BLaER1 treated with 17β-estradiol and CSF1 and Interleukin-3, amounts not matched to agents 10 nM and 100 nM (cell line): ENCODE data around the gene HMGN4.
A peak's percentile ranks its signal among the peaks of the same experiment; 100 is the strongest.

Experiments
- H3K27ac ChIP-seq, 11 experiments: shearing (Covaris generic); formaldehyde crosslinking; 2 replicates each; pipeline ENCODE4 v1.8.1; 2022
- H3K27me3 ChIP-seq, 11 experiments: shearing (Covaris generic); formaldehyde crosslinking; 2 replicates each; pipeline ENCODE4 v1.8.1; 2022
- H3K36me3 ChIP-seq, 11 experiments: shearing (Covaris generic); formaldehyde crosslinking; 2 replicates each; pipeline ENCODE4 v1.8.1; 2022
- H3K4me1 ChIP-seq, 10 experiments: shearing (Covaris generic); formaldehyde crosslinking; 2 replicates each; pipeline ENCODE4 v1.8.1; 2022
- H3K4me2 ChIP-seq, 11 experiments: shearing (Covaris generic); formaldehyde crosslinking; 2 replicates each; pipeline ENCODE4 v1.8.1; 2022
- H3K4me3 ChIP-seq, 10 experiments: shearing (Covaris generic); formaldehyde crosslinking; 2 replicates each; pipeline ENCODE4 v1.8.1; 2022
- H3K9ac ChIP-seq, 11 experiments: shearing (Covaris generic); formaldehyde crosslinking; 2 replicates each; pipeline ENCODE4 v1.8.1; 2022
- H3K9me3 ChIP-seq, 11 experiments: shearing (Covaris generic); formaldehyde crosslinking; replicated peaks in 1 of 11; 2 replicates each; pipeline ENCODE4 v1.8.1; 2022
- H4K20me1 ChIP-seq, 11 experiments: shearing (Covaris generic); formaldehyde crosslinking; 2 replicates each; pipeline ENCODE4 v1.8.1; 2022
- Cebpa-rat ChIP-seq, 11 experiments: shearing (Covaris generic); IDR thresholded peaks; 2 replicates each; pipeline ENCODE4 v1.8.1; 2022

HMGN4 gene

DNA sequence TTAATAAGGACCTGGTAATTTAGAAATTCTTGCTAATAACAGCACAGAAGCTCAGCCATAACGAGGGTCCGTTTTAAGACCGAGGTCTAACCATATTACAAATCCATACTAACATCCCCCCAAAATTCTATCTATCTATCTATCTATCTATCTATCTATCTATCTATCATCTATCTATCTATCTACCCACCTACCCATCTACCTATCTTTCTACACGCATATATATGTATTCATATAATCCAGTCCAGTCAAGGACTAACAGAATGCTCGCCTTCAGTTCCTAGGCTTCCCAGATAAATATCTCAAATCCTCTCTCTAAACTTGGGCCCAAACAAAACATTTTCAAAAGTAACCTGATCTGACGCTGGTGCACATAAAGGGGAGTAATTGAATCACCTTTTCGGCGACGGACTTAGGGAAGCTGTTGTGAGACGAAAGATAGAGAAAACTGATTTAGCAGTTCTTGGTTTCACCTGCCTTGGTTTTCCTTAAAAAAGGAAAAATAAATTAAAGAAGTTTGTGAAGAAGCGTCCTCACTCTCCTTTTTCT is 14.5 kb downstream of the HMGN4 start:
- Histone ChIP-seq H4K20me1 (no peaks in the 10 kb centered on the region), H3K27ac (peak overlapping the region in 3 of 11 experiments; percentile 20 to 77 (median 27); a peak in 4 of 22 replicates)

DNA sequence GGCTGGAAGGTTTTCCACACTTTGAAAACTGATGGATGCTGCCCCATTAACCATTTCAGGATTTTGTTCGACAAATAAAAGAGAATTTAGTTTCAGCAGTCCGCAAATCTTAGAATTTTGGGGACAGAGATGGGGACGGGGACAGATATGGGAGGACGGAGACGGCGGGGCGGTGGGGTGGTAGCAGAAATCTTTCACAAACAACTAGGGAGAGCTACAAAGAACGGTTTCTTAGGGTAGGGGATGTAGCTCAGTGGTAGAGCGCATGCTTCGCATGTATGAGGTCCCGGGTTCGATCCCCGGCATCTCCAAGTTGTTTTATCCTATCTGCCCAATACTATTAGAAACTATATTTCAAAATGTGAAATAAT is 15.1 kb downstream of the HMGN4 start:
- TF ChIP-seq Cebpa-rat (IDR thresholded peaks at IDR 0.05): no peak
- peak overlapping the region in 10 of 11 experiments; percentile 39 to 77 (median 69); a peak in 18 of 22 replicates for H3K27ac ChIP-seq
- no peaks in the 10 kb centered on the region for H4K20me1 ChIP-seq
- H3K4me2 ChIP-seq: peak overlapping the region; percentile 79 to 93 (median 86)
- peak overlapping the region; percentile 59 to 80 (median 73) for H3K9ac ChIP-seq
- peak overlapping the region; percentile 58 to 78 (median 70) for H3K4me3 ChIP-seq
- H3K36me3 ChIP-seq: no peaks in the 10 kb centered on the region
- H3K9me3 ChIP-seq: peaks cover 0 to 14% (median 8%) of the 10 kb centered on the region in 11 experiments; a peak in 10 of 22 replicates
- H3K4me1 ChIP-seq: peaks cover 0 to 31% (median 25%) of the 10 kb centered on the region in 10 experiments; a peak in 17 of 20 replicates
- H3K27me3 ChIP-seq: 0 out of 22 replicates have a peak, but pooled peaks cover 0 to 4% (median 0%) of the 10 kb centered on the region in 11 experiments

More for the DNA sequence above, 14.5 kb downstream of the HMGN4 start:
- 0 out of 22 replicates have a peak, but pooled peaks cover 0 to 4% (median 0%) of the 10 kb centered on the region in 11 experiments for H3K27me3 ChIP-seq
- peaks cover 0 to 2% (median 0%) of the 10 kb centered on the region in 11 experiments; a peak in 1 of 22 replicates for H3K36me3 ChIP-seq
- peaks cover 0 to 31% (median 25%) of the 10 kb centered on the region in 10 experiments; a peak in 17 of 20 replicates for H3K4me1 ChIP-seq
- H3K9ac ChIP-seq: peak overlapping the region; percentile 59 to 80 (median 73)
- H3K4me2 ChIP-seq: peak overlapping the region; percentile 79 to 93 (median 86)
- H3K4me3 ChIP-seq: peak overlapping the region; percentile 58 to 78 (median 70)
- no peak for TF ChIP-seq Cebpa-rat (IDR thresholded peaks at IDR 0.05)
- peaks cover 0 to 14% (median 8%) of the 10 kb centered on the region in 11 experiments; a peak in 10 of 22 replicates for H3K9me3 ChIP-seq

DNA sequence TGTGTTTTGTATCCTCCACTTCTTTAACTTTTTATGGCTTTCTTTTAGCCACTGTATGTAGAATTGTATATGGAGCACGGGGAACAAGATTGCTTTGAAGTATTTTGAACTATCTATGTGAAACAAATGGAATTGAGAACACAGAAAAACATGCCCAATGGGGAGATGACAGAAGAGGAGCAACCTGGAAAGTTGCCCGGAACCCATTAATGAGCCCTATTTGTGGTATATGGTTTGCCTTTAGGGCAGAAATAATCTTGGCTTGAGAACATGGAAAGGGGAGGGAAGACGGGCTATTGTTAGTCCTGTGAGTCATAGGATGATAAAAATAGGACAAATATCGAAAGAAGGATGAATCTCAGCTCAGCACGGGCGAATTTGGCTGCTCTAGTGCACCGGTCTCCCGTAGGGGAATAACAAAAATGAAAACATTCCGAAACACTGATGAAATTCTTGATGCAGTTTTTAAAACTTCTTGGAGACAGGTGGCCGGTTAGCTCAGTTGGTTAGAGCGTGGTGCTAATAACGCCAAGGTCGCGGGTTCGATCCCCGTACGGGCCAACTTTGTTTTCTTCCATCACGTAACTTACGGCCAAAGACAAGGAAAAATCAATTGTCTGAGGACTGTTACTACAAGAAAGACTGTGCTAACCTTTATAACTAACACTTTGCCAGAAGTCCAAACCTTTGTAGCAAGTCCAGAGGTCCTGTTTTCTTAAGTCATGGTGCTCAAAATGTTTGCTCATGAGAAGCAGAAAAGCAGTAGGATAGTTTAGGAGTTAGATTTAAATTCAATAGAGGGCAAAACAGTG is 15.7 kb downstream of the HMGN4 start:
- H3K27ac ChIP-seq: peak overlapping the region in 10 of 11 experiments; percentile 39 to 77 (median 69); a peak in 20 of 22 replicates
- peaks cover 0 to 31% (median 25%) of the 10 kb centered on the region in 10 experiments; a peak in 17 of 20 replicates for H3K4me1 ChIP-seq
- peak overlapping the region; percentile 79 to 93 (median 86) for H3K4me2 ChIP-seq
- H3K9ac ChIP-seq: peak overlapping the region; percentile 59 to 80 (median 73)
- peak overlapping the region; percentile 58 to 78 (median 70) for H3K4me3 ChIP-seq
- H3K9me3 ChIP-seq: peaks cover 0 to 14% (median 8%) of the 10 kb centered on the region in 11 experiments; a peak in 10 of 22 replicates
- TF ChIP-seq Cebpa-rat (IDR thresholded peaks at IDR 0.05): no peak
- H4K20me1 ChIP-seq: no peaks in the 10 kb centered on the region
- H3K27me3 ChIP-seq: 0 out of 22 replicates have a peak, but pooled peaks cover 0 to 4% (median 0%) of the 10 kb centered on the region in 11 experiments
- no peaks in the 10 kb centered on the region for H3K36me3 ChIP-seq

DNA sequence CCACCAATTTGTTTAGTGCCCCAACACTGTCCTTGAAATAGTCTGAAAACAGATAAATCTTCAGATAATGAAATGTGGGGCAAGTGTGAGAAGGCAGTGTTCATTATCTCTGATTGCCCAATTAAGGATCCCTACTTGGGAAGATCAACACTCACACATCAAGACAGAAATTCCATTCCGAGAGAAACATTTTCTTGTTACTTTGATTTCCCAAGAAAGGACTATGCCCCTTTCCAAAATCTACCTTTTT is 16.2 kb downstream of the HMGN4 start:
- Histone ChIP-seq H3K4me1 (peaks cover 0 to 31% (median 25%) of the 10 kb centered on the region in 10 experiments; a peak in 17 of 20 replicates), H3K27me3 (0 out of 22 replicates have a peak, but pooled peaks cover 0 to 4% (median 0%) of the 10 kb centered on the region in 11 experiments), H3K27ac (peak overlapping the region in 10 of 11 experiments; percentile 0 to 73 (median 64); a peak in 17 of 22 replicates), H3K4me2 (peak overlapping the region; percentile 79 to 93 (median 86)), H4K20me1 (no peaks in the 10 kb centered on the region), H3K9me3 (peaks cover 0 to 14% (median 8%) of the 10 kb centered on the region in 11 experiments; a peak in 10 of 22 replicates), H3K4me3 (peak overlapping the region; percentile 58 to 78 (median 70)), H3K9ac (peak overlapping the region; percentile 59 to 80 (median 73); a peak in 20 of 22 replicates), H3K36me3 (no peaks in the 10 kb centered on the region)
- no peak for TF ChIP-seq Cebpa-rat (IDR thresholded peaks at IDR 0.05)

DNA sequence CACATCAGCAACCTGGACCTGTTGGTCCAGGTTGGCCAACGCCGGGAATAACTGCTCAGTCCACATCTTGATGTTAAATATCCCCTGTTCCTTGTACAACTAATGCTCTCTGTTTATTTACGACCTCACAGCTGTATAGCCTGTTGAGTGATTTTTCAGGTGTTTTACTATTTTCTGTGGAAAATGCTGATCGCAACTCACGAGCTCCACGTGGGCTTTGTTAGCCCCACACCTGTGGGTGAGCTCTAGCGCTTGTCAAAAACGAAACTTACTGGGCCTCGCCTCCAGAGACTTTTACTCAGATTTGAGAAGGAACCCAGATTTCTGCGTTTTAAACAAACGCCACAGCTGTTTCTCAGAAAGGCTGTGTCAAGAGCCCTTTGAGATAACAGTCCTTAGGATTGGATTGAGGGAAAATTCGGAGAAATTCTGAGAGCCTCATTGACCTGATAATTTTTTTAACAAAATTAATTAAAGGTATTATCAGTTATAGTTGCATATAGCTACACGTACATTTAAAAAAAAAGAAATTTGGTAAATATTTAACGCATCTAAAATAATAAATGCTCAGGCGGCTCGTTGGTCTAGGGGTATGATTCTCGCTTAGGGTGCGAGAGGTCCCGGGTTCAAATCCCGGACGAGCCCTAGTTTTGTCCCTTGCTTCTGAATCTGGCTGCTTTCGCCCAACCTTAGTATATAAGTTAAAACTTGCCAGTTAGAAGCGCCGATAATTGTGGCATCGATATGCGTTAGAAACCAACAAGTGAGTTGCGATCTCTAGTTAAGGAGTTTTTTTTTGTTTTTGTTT is 16.7 kb downstream of the HMGN4 start:
- Histone ChIP-seq H3K27ac (peak overlapping the region in 10 of 11 experiments; percentile 0 to 73 (median 64); a peak in 16 of 22 replicates), H3K9ac (peak overlapping the region; percentile 59 to 80 (median 73); a peak in 20 of 22 replicates), H3K4me1 (peaks cover 0 to 31% (median 24%) of the 10 kb centered on the region in 10 experiments; a peak in 17 of 20 replicates), H3K36me3 (no peaks in the 10 kb centered on the region), H4K20me1 (no peaks in the 10 kb centered on the region), H3K9me3 (peaks cover 0 to 14% (median 8%) of the 10 kb centered on the region in 11 experiments; a peak in 10 of 22 replicates), H3K4me2 (peak overlapping the region; percentile 79 to 93 (median 86)), H3K27me3 (0 out of 22 replicates have a peak, but pooled peaks cover 0 to 4% (median 0%) of the 10 kb centered on the region in 11 experiments), H3K4me3 (peak overlapping the region; percentile 58 to 78 (median 70))
- no peak for TF ChIP-seq Cebpa-rat (IDR thresholded peaks at IDR 0.05)

DNA sequence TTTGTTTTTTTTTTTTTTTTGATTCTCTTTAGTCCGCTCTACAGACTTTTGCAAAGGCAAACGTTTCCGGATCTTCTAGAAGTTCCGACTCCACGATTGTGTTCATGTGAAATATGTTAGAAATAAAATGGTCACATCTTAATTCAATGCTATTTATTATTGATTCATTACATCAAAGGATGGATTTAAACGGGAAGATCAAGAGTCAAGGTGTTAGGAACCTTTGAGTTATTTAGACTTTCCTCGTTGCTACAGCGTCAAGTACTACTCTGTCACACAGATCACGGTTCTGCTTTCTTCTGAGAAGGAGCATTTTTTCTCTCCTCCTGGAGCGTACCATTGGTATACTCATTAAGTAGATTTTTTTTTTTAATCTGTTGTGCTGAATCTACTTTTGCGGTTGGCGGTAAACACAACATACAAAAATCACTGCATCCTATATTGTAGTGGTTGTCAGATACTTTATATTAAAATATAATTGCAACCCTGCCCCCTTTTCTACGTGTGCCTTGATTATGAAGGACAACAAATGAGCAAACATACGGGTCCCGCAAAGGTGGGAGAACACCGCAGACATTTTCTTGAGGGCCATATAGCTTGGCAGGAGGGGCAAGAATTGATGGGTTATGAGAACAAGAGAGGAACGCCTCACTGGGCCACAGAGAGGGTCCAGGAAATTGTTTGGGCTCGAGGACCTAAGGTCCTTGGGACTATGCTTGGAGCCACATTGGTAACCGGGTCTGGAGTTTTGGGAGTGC is 17.5 kb downstream of the HMGN4 start:
- Histone ChIP-seq H3K9ac (peak overlapping the region in 3 of 11 experiments; percentile 74 to 76 (median 76); a peak in 2 of 22 replicates), H3K9me3 (peaks cover 0 to 14% (median 8%) of the 10 kb centered on the region in 11 experiments; a peak in 10 of 22 replicates), H3K4me3 (peak overlapping the region in 9 of 10 experiments; percentile 61 to 78 (median 71); a peak in 13 of 20 replicates), H3K27ac (no peak overlapping the region), H3K36me3 (no peaks in the 10 kb centered on the region), H3K4me1 (peaks cover 0 to 28% (median 19%) of the 10 kb centered on the region in 10 experiments; a peak in 16 of 20 replicates), H4K20me1 (no peaks in the 10 kb centered on the region), H3K27me3 (no peaks in the 10 kb centered on the region), H3K4me2 (peak overlapping the region; percentile 79 to 93 (median 86); a peak in 20 of 22 replicates)
- TF ChIP-seq Cebpa-rat (IDR thresholded peaks at IDR 0.05): no peak

DNA sequence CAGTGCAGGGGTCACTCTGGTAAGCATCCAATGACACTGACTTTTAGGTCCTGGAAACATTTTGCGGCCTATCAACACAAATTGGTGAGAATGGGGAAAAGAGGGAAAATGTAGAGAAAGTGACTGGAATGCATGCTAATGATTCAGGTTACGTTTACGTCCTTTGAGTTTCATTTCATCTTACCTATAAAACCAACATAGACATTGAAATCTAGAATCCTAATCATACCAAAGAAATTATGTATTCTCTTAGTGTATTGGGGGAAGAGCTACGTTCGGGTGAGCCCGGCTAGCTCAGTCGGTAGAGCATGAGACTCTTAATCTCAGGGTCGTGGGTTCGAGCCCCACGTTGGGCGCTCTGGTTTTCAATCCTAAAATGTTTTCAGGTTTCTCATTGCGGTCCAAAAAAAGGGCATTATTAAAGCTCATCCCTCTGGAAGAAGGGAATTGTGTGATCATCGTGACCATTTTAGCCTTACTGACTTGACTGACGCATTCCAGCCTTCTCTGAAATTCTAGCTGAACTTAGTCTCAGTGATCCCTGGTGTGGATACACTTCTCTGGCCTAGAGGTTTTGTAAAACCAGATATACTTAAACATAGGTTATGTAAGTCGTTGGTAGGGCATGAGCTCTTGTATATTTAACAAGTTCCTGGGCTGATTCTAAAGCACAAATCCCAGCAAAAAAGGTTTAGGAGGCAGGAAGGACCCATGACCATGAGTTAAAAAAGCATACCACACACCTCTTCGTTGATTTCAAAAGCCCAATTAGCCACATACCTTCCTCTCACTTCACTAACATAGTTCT is 18.3 kb downstream of the HMGN4 start:
- no peak overlapping the region for H3K9ac ChIP-seq
- no peak for TF ChIP-seq Cebpa-rat (IDR thresholded peaks at IDR 0.05)
- H3K27ac ChIP-seq: no peak overlapping the region

More for the DNA sequence above, 18.3 kb downstream of the HMGN4 start:
- no peaks in the 10 kb centered on the region for H3K27me3 ChIP-seq
- H3K4me2 ChIP-seq: no peak overlapping the region
- no peaks in the 10 kb centered on the region for H4K20me1 ChIP-seq
- H3K4me1 ChIP-seq: peaks cover 0 to 25% (median 18%) of the 10 kb centered on the region in 10 experiments; a peak in 16 of 20 replicates
- H3K36me3 ChIP-seq: no peaks in the 10 kb centered on the region
- peaks cover 0 to 18% (median 9%) of the 10 kb centered on the region in 11 experiments; a peak in 16 of 22 replicates for H3K9me3 ChIP-seq
- no peak overlapping the region for H3K4me3 ChIP-seq
